GM12878 (cell line): ENCODE measurements around the gene ABCB7. TPM values are rescaled to one million over a fixed set of nuclear protein-coding genes. Genes with fewer than 3 reads are reported as not detected.

Experiments
- ATAC-seq: fragments of 200-7000 bp; cut with Tn5 transposase; 3 replicates; pipeline ENCODE4 v1.9.1; 2020; ENCODE audit warnings: mild to moderate bottlenecking, moderate library complexity
- BruUV-seq: library from RNA; stranded (reverse); fragments of 400-500 nt; replicated peaks from 2 replicates; lab custom pipeline; 2021; lab: Mats Ljungman, UMichigan
- CTCF ChIA-PET: fragments of 300-600 bp; sonication (Branson Sonifier 250); formaldehyde crosslinking; extraction: SDS; loops from one replicate; lab custom pipeline; 2021; ENCODE audit warnings: inconsistent platforms; lab: Yijun Ruan, JAX
- POLR2A ChIA-PET: fragments of 350-600 bp; formaldehyde crosslinking; extraction: SDS; loops from one replicate; lab custom pipeline; 2021; ENCODE audit warnings: inconsistent platforms; lab: Charles Lee
- RAD21 ChIA-PET: fragments of 300-600 bp; sonication (Branson Sonifier 250); formaldehyde crosslinking; loops from one replicate; lab custom pipeline; 2023; ENCODE audit warnings: antibody characterized with exemption; ENCODE audit not compliant: unreplicated experiment; lab: Charles Lee
- SMC1A ChIA-PET: fragments of 300-600 bp; sonication (Branson Sonifier 250); formaldehyde crosslinking; loops from one replicate; lab custom pipeline; 2023; ENCODE audit not compliant: unreplicated experiment, uncharacterized antibody; lab: Charles Lee
- DNase-seq: peaks from one replicate; pipeline ENCODE4 v3.0.0-alpha.2; 2011; ENCODE audit warnings: low read depth, low spot score
- FAIRE-seq: peaks from 3 replicates; lab custom pipeline; 2011; peaks lifted over from hg19 to GRCh38; lab: Jason Lieb, UNC
- H2AFZ ChIP-seq: 2 replicates; pipeline ENCODE4 v1.6.0; 2011; ENCODE audit warnings: low read depth, low read length, control low read depth; ENCODE audit not compliant: control insufficient read depth
- H3K27ac ChIP-seq: 2 replicates; pipeline ENCODE4 v1.5.1; 2011; ENCODE audit warnings: control low read depth; ENCODE audit not compliant: control insufficient read depth, insufficient read depth
- H3K27me3 ChIP-seq, 2 experiments: replicated peaks in 1 of 2; 2 replicates each; pipeline versions ENCODE4 v1.6.0 to v1.6.1; 2011; ENCODE audit warnings: low read length in 1 of 2; ENCODE audit not compliant: control insufficient read depth in 2 of 2, insufficient read depth in 2 of 2
- H3K36me3 ChIP-seq, 2 experiments: 2 replicates each; pipeline ENCODE4 v1.5.1; 2011; ENCODE audit warnings: low read length in 1 of 2; ENCODE audit not compliant: control insufficient read depth in 2 of 2, insufficient read depth in 2 of 2
- H3K4me1 ChIP-seq: 2 replicates; pipeline ENCODE4 v1.6.1; 2011; ENCODE audit warnings: mild to moderate bottlenecking, low read length, moderate library complexity, mixed read lengths; ENCODE audit not compliant: control insufficient read depth, insufficient read depth
- H3K4me2 ChIP-seq: 2 replicates; pipeline ENCODE4 v1.6.0; 2011; ENCODE audit warnings: control low read depth; ENCODE audit not compliant: control insufficient read depth, insufficient read depth
- H3K4me3 ChIP-seq: fragments of 200-600 bp; sonication (generic); 2 replicates; pipeline ENCODE4 v1.5.1; 2016
- H3K79me2 ChIP-seq: 2 replicates; pipeline ENCODE4 v1.6.0; 2011; ENCODE audit warnings: low read length; ENCODE audit not compliant: control insufficient read depth, insufficient read depth
- H3K9ac ChIP-seq: 2 replicates; pipeline ENCODE4 v1.8.0; 2011; ENCODE audit warnings: low read length, control low read depth, mixed read lengths; ENCODE audit not compliant: control insufficient read depth, insufficient read depth
- H3K9me3 ChIP-seq: replicated peaks from 3 replicates; pipeline ENCODE4 v1.5.1; 2011; ENCODE audit warnings: mild to moderate bottlenecking, low read length; ENCODE audit not compliant: control insufficient read depth, insufficient read depth
- H4K20me1 ChIP-seq: 2 replicates; pipeline ENCODE4 v1.6.0; 2011; ENCODE audit not compliant: control insufficient read depth, insufficient read depth
- ETV6 ChIP-seq, 2 experiments: fragments of 450-650 bp in 1 of 2; IDR thresholded peaks in 1 of 2; conservative IDR thresholded peaks in 1 of 2; 2 replicates each; pipeline ENCODE4 v1.6.1; 2014; ENCODE audit warnings: antibody characterized with exemption in 1 of 2, borderline replicate concordance in 1 of 2, low read depth in 1 of 2, mild to moderate bottlenecking in 1 of 2, moderate library complexity in 1 of 2
- SPI1 ChIP-seq: IDR thresholded peaks from 2 replicates; pipeline ENCODE4 v1.6.1; 2011; ENCODE audit warnings: low read depth, mild to moderate bottlenecking, low read length, moderate library complexity, borderline replicate concordance; ENCODE audit not compliant: insufficient read depth
- WGBS: methylation state at CpG from one replicate; pipeline ENCODE4 v1.1.6; 2016; ENCODE audit warnings: low lambda C conversion rate; ENCODE audit not compliant: insufficient replicate concordance, insufficient coverage; ENCODE audit errors: missing lambda C conversion rate; 5-methylcytosine and 5-hydroxymethylcytosine counted together
- in situ Hi-C: fragments of 300-500 bp; cut with MboI; formaldehyde crosslinking; loops from 9 replicates; pipeline ENCODE4 v1.14.3; 2018; ENCODE audit warnings: mixed read lengths
- intact Hi-C: fragments of 100-400 bp; cut with micrococcal nuclease; formaldehyde crosslinking; loops from one replicate; pipeline ENCODE4 v1.14.2; 2022; ENCODE audit not compliant: unreplicated experiment
- polyA plus RNA-seq, 11 experiments: library from polyadenylated mRNA; depleted of rRNA in 4 of 11; unstranded in 6 of 11; stranded (reverse) in 5 of 11; fragments of >200 nt; fragmentation: Nextera tagmentation in 4 of 11; fragmentation: Illumina TruSeq in 1 of 11; extraction: Ambion mirVana in 4 of 11; extraction: Trizol in 1 of 11; gene quantifications; 1 replicate in 1 of 11; 2 replicates in 10 of 11; pipeline versions ENCODE4 v1.2.1 to v1.2.3, GENCODE V29; 2011 to 2016; ENCODE audit warnings: inconsistent platforms in 2 of 11, missing spikeins in 2 of 11, low read depth in 1 of 11
- total RNA-seq, 4 experiments: library from RNA; depleted of rRNA in 3 of 4; stranded (reverse); fragments of >200 nt in 3 of 4; fragmentation: Illumina TruSeq in 1 of 4; extraction: Trizol in 1 of 4; gene quantifications; 2 replicates each; pipeline versions ENCODE4 v1.2.1 to v1.2.3, GENCODE V29; 2013 to 2021
- TF ChIP-seq, protein P1 (sequence below): IDR thresholded peaks from 2 replicates; pipeline ENCODE4 v1.6.1; 2012; ENCODE audit warnings: mild to moderate bottlenecking, low read depth, low read length

The ABCB7 gene
- total and polyA plus RNA-seq, 10 of the 15 experiments (the other 5 are each of a cell fraction or from before 2014, with no cell fraction given): 16.8 to 62.7 (median 30.6) TPM

GRCh38 chrX:75118296-75118695 lies 37.8 kb downstream of the ABCB7 start:
- WGBS: 70% methylated on average over 2 of the region's 2 CpGs
- Histone ChIP-seq H3K27me3 (no peaks in the 10 kb centered on the region), H3K27ac (no peak overlapping the region), H4K20me1 (no peaks in the 10 kb centered on the region), H2AFZ (no peak overlapping the region), H3K9me3 (no peaks in the 10 kb centered on the region), H3K79me2 (no peaks in the 10 kb centered on the region), H3K4me1 (no peaks in the 10 kb centered on the region), H3K4me3 (no peak overlapping the region), H3K4me2 (no peak overlapping the region), H3K9ac (no peak overlapping the region), H3K36me3 (no peaks in the 10 kb centered on the region)
- intact Hi-C loops: no loop called here
- ChIA-PET POLR2A (no interaction called here), RAD21 (no interaction called here), SMC1A (no interaction called here), CTCF (no interaction called here)
- BruUV-seq: no TSS peak
- DNase-seq (no peak), FAIRE-seq (no peak), ATAC-seq (no peak)
- in situ Hi-C loops: no loop called here
- no peak for TF ChIP-seq ETV6 (conservative IDR thresholded peaks at IDR 0.05 in 1 of 2, IDR thresholded peaks at IDR 0.05 in 1 of 2; ENCODE audit: borderline replicate concordance in 1 of 2, low read depth in 1 of 2)
- TF ChIP-seq, protein P1, sequence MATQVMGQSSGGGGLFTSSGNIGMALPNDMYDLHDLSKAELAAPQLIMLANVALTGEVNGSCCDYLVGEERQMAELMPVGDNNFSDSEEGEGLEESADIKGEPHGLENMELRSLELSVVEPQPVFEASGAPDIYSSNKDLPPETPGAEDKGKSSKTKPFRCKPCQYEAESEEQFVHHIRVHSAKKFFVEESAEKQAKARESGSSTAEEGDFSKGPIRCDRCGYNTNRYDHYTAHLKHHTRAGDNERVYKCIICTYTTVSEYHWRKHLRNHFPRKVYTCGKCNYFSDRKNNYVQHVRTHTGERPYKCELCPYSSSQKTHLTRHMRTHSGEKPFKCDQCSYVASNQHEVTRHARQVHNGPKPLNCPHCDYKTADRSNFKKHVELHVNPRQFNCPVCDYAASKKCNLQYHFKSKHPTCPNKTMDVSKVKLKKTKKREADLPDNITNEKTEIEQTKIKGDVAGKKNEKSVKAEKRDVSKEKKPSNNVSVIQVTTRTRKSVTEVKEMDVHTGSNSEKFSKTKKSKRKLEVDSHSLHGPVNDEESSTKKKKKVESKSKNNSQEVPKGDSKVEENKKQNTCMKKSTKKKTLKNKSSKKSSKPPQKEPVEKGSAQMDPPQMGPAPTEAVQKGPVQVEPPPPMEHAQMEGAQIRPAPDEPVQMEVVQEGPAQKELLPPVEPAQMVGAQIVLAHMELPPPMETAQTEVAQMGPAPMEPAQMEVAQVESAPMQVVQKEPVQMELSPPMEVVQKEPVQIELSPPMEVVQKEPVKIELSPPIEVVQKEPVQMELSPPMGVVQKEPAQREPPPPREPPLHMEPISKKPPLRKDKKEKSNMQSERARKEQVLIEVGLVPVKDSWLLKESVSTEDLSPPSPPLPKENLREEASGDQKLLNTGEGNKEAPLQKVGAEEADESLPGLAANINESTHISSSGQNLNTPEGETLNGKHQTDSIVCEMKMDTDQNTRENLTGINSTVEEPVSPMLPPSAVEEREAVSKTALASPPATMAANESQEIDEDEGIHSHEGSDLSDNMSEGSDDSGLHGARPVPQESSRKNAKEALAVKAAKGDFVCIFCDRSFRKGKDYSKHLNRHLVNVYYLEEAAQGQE: no peak
- 0 out of 2 replicates have a peak, but pooled peaks have one; percentile 27 for TF ChIP-seq SPI1
